GM12878 (cell line): ENCODE data around the gene ANAPC5. TPM values are rescaled to one million over a fixed set of nuclear protein-coding genes. Genes with fewer than 3 reads are reported as not detected.

Source experiments
- DPF2 ChIP-seq: fragments of 450-650 bp; IDR thresholded peaks from 2 replicates; pipeline ENCODE4 v1.6.1; 2017; ENCODE audit warnings: mild to moderate bottlenecking
- EED ChIP-seq: sonication (generic); IDR thresholded peaks from 2 replicates; pipeline ENCODE4 v1.6.1; 2016; ENCODE audit warnings: antibody characterized with exemption, low read depth
- GATAD2B ChIP-seq: fragments of 450-650 bp; conservative IDR thresholded peaks from 2 replicates; pipeline ENCODE4 v1.6.1; 2017; ENCODE audit warnings: low read depth, mild to moderate bottlenecking, moderate library complexity
- HCFC1 ChIP-seq: fragments of 150-350 bp; IDR thresholded peaks from 2 replicates; pipeline ENCODE4 v1.6.1; 2014; ENCODE audit warnings: low read length
- HDGF ChIP-seq: fragments of 450-650 bp; IDR thresholded peaks from 2 replicates; pipeline ENCODE4 v1.6.1; 2016; ENCODE audit warnings: antibody characterized with exemption
- KAT2A ChIP-seq: conservative IDR thresholded peaks from 2 replicates; pipeline ENCODE4 v1.6.1; 2011; ENCODE audit warnings: low read depth, low read length; ENCODE audit not compliant: control insufficient read depth
- KDM1A ChIP-seq: fragments of 200-600 bp; sonication (generic); IDR thresholded peaks from 2 replicates; pipeline ENCODE4 v1.6.1; 2016; ENCODE audit warnings: borderline replicate concordance
- NFXL1 ChIP-seq: fragments of 450-650 bp; IDR thresholded peaks from 2 replicates; pipeline ENCODE4 v1.6.1; 2017; ENCODE audit warnings: antibody characterized with exemption, mild to moderate bottlenecking, borderline replicate concordance
- NFYA ChIP-seq: IDR thresholded peaks from 2 replicates; pipeline ENCODE4 v1.6.1; 2011; ENCODE audit warnings: low read depth, mild to moderate bottlenecking, low read length, improper control_type of control experiment, borderline replicate concordance
- NR2C1 ChIP-seq: fragments of 450-650 bp; IDR thresholded peaks from 2 replicates; pipeline ENCODE4 v1.6.1; 2017; ENCODE audit warnings: antibody characterized with exemption, mild to moderate bottlenecking, moderate library complexity
- NR2C2 ChIP-seq: IDR thresholded peaks from 2 replicates; pipeline ENCODE4 v1.6.1; 2011; ENCODE audit warnings: borderline replicate concordance, low read depth; ENCODE audit not compliant: control insufficient read depth, insufficient read length
- NR2F1 ChIP-seq: fragments of 450-650 bp; conservative IDR thresholded peaks from 2 replicates; pipeline ENCODE4 v1.6.1; 2017; ENCODE audit warnings: mild to moderate bottlenecking
- POLR2A ChIP-seq: IDR thresholded peaks from 2 replicates; pipeline ENCODE4 v1.6.1; 2011; ENCODE audit warnings: low read depth, mild to moderate bottlenecking, low read length
- SMARCA5 ChIP-seq: fragments of 450-650 bp; IDR thresholded peaks from 2 replicates; pipeline ENCODE4 v1.6.1; 2017; ENCODE audit warnings: mild to moderate bottlenecking
- WRNIP1 ChIP-seq: IDR thresholded peaks from 2 replicates; pipeline ENCODE4 v1.6.1; 2011; ENCODE audit warnings: low read depth, low read length, improper control_type of control experiment, borderline replicate concordance
- ZNF217 ChIP-seq: fragments of 450-650 bp; IDR thresholded peaks from 2 replicates; pipeline ENCODE4 v1.6.1; 2017; ENCODE audit warnings: antibody characterized with exemption, mild to moderate bottlenecking
- ZNF622 ChIP-seq: fragments of 450-650 bp; IDR thresholded peaks from 2 replicates; pipeline ENCODE4 v1.6.1; 2017; ENCODE audit warnings: mild to moderate bottlenecking, inconsistent platforms
- polyA plus RNA-seq, 11 experiments: library from polyadenylated mRNA; depleted of rRNA in 4 of 11; unstranded in 6 of 11; stranded (reverse) in 5 of 11; fragments of >200 nt; fragmentation: Nextera tagmentation in 4 of 11; fragmentation: Illumina TruSeq in 1 of 11; extraction: Ambion mirVana in 4 of 11; extraction: Trizol in 1 of 11; gene quantifications; 1 replicate in 1 of 11; 2 replicates in 10 of 11; pipeline versions ENCODE4 v1.2.1 to v1.2.3, GENCODE V29; 2011 to 2016; ENCODE audit warnings: inconsistent platforms in 2 of 11, missing spikeins in 2 of 11, low read depth in 1 of 11
- total RNA-seq, 4 experiments: library from RNA; depleted of rRNA in 3 of 4; stranded (reverse); fragments of >200 nt in 3 of 4; fragmentation: Illumina TruSeq in 1 of 4; extraction: Trizol in 1 of 4; gene quantifications; 2 replicates each; pipeline versions ENCODE4 v1.2.1 to v1.2.3, GENCODE V29; 2013 to 2021
- TF ChIP-seq, protein P1 (sequence below): fragments of 450-650 bp; IDR thresholded peaks from 2 replicates; pipeline ENCODE4 v1.6.1; 2017; ENCODE audit warnings: mild to moderate bottlenecking, low read depth, inconsistent platforms; ENCODE audit not compliant: poor library complexity, severe bottlenecking
- TF ChIP-seq, protein P2 (sequence below): fragments of 450-650 bp; IDR thresholded peaks from 2 replicates; pipeline ENCODE4 v1.6.1; 2018; ENCODE audit warnings: borderline replicate concordance, mild to moderate bottlenecking; ENCODE audit not compliant: partially characterized antibody
- TF ChIP-seq, protein P3 (sequence below): fragments of 450-650 bp; formaldehyde crosslinking; IDR thresholded peaks from 2 replicates; pipeline ENCODE4 v1.5.0; 2022; ENCODE audit warnings: mild to moderate bottlenecking, missing genetic modification characterization
- TF ChIP-seq, protein P4 (sequence below): fragments of 450-650 bp; IDR thresholded peaks from 2 replicates; pipeline ENCODE4 v1.6.1; 2017; ENCODE audit warnings: mild to moderate bottlenecking
- TF ChIP-seq, protein P5 (sequence below): IDR thresholded peaks from 2 replicates; pipeline ENCODE4 v1.6.1; 2012; ENCODE audit warnings: low read depth, low read length, improper control_type of control experiment

Gene ANAPC5
- total and polyA plus RNA-seq, 10 of the 15 experiments (the other 5 are each of a cell fraction or from before 2014, with no cell fraction given) = 102 to 227 (median 166) TPM

DNA sequence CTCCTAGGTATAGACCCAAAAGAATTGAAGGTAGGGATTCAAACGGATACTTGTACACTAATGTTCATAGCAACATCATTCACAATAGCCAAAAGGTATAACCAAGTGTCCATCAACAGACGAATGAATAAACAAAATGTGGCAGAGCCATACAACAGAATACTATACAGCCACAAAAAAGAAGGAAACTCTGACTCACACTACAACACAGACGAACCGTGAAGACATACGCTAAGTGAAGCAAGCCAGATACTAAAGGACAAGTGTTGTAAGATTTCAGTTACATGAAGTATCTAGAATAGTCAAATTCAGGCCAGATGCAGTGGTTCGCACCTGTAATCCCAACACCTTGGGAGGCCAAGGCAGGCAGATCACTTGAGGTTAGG lies 74.8 kb downstream of the ANAPC5 start (continued):
- peak; percentile 69; the same call in 1 of the 2 replicates for TF ChIP-seq SMARCA5
- no peak for TF ChIP-seq NFXL1
- 0 out of 2 replicates have a peak, but pooled peaks have one; percentile 42 for TF ChIP-seq ZNF217
- TF ChIP-seq, protein P1, sequence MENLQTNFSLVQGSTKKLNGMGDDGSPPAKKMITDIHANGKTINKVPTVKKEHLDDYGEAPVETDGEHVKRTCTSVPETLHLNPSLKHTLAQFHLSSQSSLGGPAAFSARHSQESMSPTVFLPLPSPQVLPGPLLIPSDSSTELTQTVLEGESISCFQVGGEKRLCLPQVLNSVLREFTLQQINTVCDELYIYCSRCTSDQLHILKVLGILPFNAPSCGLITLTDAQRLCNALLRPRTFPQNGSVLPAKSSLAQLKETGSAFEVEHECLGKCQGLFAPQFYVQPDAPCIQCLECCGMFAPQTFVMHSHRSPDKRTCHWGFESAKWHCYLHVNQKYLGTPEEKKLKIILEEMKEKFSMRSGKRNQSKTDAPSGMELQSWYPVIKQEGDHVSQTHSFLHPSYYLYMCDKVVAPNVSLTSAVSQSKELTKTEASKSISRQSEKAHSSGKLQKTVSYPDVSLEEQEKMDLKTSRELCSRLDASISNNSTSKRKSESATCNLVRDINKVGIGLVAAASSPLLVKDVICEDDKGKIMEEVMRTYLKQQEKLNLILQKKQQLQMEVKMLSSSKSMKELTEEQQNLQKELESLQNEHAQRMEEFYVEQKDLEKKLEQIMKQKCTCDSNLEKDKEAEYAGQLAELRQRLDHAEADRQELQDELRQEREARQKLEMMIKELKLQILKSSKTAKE = no peak
- no peak for TF ChIP-seq NR2F1
- TF ChIP-seq, protein P2, sequence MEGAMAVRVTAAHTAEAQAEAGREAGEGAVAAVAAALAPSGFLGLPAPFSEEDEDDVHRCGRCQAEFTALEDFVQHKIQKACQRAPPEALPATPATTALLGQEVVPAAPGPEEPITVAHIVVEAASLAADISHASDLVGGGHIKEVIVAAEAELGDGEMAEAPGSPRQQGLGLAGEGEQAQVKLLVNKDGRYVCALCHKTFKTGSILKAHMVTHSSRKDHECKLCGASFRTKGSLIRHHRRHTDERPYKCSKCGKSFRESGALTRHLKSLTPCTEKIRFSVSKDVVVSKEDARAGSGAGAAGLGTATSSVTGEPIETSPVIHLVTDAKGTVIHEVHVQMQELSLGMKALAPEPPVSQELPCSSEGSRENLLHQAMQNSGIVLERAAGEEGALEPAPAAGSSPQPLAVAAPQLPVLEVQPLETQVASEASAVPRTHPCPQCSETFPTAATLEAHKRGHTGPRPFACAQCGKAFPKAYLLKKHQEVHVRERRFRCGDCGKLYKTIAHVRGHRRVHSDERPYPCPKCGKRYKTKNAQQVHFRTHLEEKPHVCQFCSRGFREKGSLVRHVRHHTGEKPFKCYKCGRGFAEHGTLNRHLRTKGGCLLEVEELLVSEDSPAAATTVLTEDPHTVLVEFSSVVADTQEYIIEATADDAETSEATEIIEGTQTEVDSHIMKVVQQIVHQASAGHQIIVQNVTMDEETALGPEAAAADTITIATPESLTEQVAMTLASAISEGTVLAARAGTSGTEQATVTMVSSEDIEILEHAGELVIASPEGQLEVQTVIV = no peak
- TF ChIP-seq HCFC1 = no peak
- no peak for TF ChIP-seq EED
- no peak for TF ChIP-seq NFYA
- TF ChIP-seq ZNF622 = no peak
- TF ChIP-seq, protein P3, sequence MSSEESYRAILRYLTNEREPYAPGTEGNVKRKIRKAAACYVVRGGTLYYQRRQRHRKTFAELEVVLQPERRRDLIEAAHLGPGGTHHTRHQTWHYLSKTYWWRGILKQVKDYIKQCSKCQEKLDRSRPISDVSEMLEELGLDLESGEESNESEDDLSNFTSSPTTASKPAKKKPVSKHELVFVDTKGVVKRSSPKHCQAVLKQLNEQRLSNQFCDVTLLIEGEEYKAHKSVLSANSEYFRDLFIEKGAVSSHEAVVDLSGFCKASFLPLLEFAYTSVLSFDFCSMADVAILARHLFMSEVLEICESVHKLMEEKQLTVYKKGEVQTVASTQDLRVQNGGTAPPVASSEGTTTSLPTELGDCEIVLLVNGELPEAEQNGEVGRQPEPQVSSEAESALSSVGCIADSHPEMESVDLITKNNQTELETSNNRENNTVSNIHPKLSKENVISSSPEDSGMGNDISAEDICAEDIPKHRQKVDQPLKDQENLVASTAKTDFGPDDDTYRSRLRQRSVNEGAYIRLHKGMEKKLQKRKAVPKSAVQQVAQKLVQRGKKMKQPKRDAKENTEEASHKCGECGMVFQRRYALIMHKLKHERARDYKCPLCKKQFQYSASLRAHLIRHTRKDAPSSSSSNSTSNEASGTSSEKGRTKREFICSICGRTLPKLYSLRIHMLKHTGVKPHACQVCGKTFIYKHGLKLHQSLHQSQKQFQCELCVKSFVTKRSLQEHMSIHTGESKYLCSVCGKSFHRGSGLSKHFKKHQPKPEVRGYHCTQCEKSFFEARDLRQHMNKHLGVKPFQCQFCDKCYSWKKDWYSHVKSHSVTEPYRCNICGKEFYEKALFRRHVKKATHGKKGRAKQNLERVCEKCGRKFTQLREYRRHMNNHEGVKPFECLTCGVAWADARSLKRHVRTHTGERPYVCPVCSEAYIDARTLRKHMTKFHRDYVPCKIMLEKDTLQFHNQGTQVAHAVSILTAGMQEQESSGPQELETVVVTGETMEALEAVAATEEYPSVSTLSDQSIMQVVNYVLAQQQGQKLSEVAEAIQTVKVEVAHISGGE (CRISPR knock-in tag) = no peak
- no peak for TF ChIP-seq HDGF
- TF ChIP-seq WRNIP1 = no peak
- TF ChIP-seq GATAD2B = no peak
- TF ChIP-seq, protein P4, sequence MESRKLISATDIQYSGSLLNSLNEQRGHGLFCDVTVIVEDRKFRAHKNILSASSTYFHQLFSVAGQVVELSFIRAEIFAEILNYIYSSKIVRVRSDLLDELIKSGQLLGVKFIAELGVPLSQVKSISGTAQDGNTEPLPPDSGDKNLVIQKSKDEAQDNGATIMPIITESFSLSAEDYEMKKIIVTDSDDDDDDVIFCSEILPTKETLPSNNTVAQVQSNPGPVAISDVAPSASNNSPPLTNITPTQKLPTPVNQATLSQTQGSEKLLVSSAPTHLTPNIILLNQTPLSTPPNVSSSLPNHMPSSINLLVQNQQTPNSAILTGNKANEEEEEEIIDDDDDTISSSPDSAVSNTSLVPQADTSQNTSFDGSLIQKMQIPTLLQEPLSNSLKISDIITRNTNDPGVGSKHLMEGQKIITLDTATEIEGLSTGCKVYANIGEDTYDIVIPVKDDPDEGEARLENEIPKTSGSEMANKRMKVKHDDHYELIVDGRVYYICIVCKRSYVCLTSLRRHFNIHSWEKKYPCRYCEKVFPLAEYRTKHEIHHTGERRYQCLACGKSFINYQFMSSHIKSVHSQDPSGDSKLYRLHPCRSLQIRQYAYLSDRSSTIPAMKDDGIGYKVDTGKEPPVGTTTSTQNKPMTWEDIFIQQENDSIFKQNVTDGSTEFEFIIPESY = 0 out of 2 replicates have a peak, but pooled peaks have one; percentile 21
- TF ChIP-seq NR2C2 = no peak
- no peak for TF ChIP-seq KDM1A
- TF ChIP-seq NR2C1 = no peak
- TF ChIP-seq, protein P5, sequence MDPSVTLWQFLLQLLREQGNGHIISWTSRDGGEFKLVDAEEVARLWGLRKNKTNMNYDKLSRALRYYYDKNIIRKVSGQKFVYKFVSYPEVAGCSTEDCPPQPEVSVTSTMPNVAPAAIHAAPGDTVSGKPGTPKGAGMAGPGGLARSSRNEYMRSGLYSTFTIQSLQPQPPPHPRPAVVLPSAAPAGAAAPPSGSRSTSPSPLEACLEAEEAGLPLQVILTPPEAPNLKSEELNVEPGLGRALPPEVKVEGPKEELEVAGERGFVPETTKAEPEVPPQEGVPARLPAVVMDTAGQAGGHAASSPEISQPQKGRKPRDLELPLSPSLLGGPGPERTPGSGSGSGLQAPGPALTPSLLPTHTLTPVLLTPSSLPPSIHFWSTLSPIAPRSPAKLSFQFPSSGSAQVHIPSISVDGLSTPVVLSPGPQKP = no peak
- no peak for TF ChIP-seq DPF2
- no peak for TF ChIP-seq KAT2A
- TF ChIP-seq POLR2A = no peak
